CD4-positive, alpha-beta T cell (primary cell): ENCODE data around the gene YJEFN3. TPM values are rescaled to one million over a fixed set of nuclear protein-coding genes. Genes with fewer than 3 reads are reported as not detected.

Experiments
- ATAC-seq: fragments of 200-7000 bp; cut with Tn5 transposase; one replicate; pipeline ENCODE4 v1.10.0; 2022; ENCODE audit warnings: mild to moderate bottlenecking; ENCODE audit not compliant: poor library complexity
- CTCF ChIA-PET: fragments of 350-600 bp; sonication (Branson Sonifier 250); formaldehyde crosslinking; loops from one replicate; lab custom pipeline; 2021; ENCODE audit warnings: antibody characterized with exemption, inconsistent platforms; lab: Charles Lee
- POLR2A ChIA-PET: fragments of 350-600 bp; sonication (Branson Sonifier 250); formaldehyde crosslinking; loops from one replicate; lab custom pipeline; 2021; ENCODE audit warnings: antibody characterized with exemption, inconsistent platforms; lab: Charles Lee
- DNase-seq, 14 experiments: peaks; one replicate each; pipeline ENCODE4 v3.0.0-alpha.2; 2013 to 2020; ENCODE audit warnings: mixed read lengths in 2 of 14
- H3K27ac ChIP-seq, 2 donors: one replicate each; pipeline versions ENCODE4 v1.5.1 to v1.7.0; 2013; ENCODE audit warnings: low read length in 2 of 2, low read depth in 1 of 2, mild to moderate bottlenecking in 1 of 2
- H3K27me3 ChIP-seq, 2 experiments: 1 replicate in 1 of 2; 2 replicates in 1 of 2; pipeline versions ENCODE4 v1.6.1 to v1.7.0; 2013; ENCODE audit warnings: low read length in 2 of 2, control low read depth in 1 of 2, mild to moderate bottlenecking in 1 of 2, moderate library complexity in 1 of 2; ENCODE audit not compliant: insufficient read depth in 2 of 2, control insufficient read depth in 1 of 2
- H3K36me3 ChIP-seq: one replicate; pipeline ENCODE4 v1.6.1; 2013; ENCODE audit warnings: low read length, control low read depth; ENCODE audit not compliant: insufficient read depth
- H3K4me1 ChIP-seq: one replicate; pipeline ENCODE4 v1.6.1; 2013; ENCODE audit warnings: low read length, control low read depth; ENCODE audit not compliant: insufficient read depth
- H3K4me3 ChIP-seq: one replicate; pipeline ENCODE4 v1.5.1; 2013; ENCODE audit warnings: mild to moderate bottlenecking, low read length, moderate library complexity
- H3K9me3 ChIP-seq, 2 experiments: 1 replicate in 1 of 2; 2 replicates in 1 of 2; pipeline versions ENCODE4 v1.6.1 to v1.7.0; 2013; ENCODE audit warnings: low read length in 2 of 2, mild to moderate bottlenecking in 2 of 2, control low read depth in 1 of 2, moderate library complexity in 1 of 2; ENCODE audit not compliant: control insufficient read depth in 1 of 2, insufficient read depth in 1 of 2
- H3K27ac Mint-ChIP-seq: one replicate; pipeline ENCODE4 v1.8.0; 2020; ENCODE audit warnings: mixed read lengths
- H3K27me3 Mint-ChIP-seq: one replicate; pipeline ENCODE4 v1.8.0; 2021; ENCODE audit warnings: mixed read lengths
- H3K36me3 Mint-ChIP-seq: one replicate; pipeline ENCODE4 v1.8.0; 2021; ENCODE audit warnings: low read depth, mixed read lengths
- H3K4me1 Mint-ChIP-seq: one replicate; pipeline ENCODE4 v1.8.0; 2021; ENCODE audit warnings: low read depth, mixed read lengths
- H3K4me3 Mint-ChIP-seq: one replicate; pipeline ENCODE4 v1.8.0; 2020; ENCODE audit warnings: mild to moderate bottlenecking, mixed read lengths
- H3K9me3 Mint-ChIP-seq: one replicate; pipeline ENCODE4 v1.8.0; 2020; ENCODE audit warnings: mixed read lengths
- CTCF ChIP-seq: fragments of 200-600 bp; IDR thresholded peaks from one replicate; pipeline ENCODE4 v1.8.0; 2022; ENCODE audit warnings: antibody characterized with exemption, mild to moderate bottlenecking
- intact Hi-C, 2 experiments: fragments of 100-400 bp; cut with DNase I in 1 of 2; cut with micrococcal nuclease in 1 of 2; formaldehyde crosslinking; loops; one replicate each; pipeline versions ENCODE4 v1.15.1 to v1.9.0; 2023 to 2025; cut with DNase I, micrococcal nuclease
- total RNA-seq, 174 experiments: library from RNA in 2 of 174; stranded (reverse) in 2 of 174; gene quantifications; one replicate each; pipeline ENCODE4 v1.2.3 and lab custom pipeline; 2021 to 2026

Gene YJEFN3
- total RNA-seq, 2 experiments from 2014 or later: 3.7 to 4.4 TPM

GRCh38 chr19:19514215-19514657 is 14.5 kb upstream of the YJEFN3 start:
- H3K27me3 Mint-ChIP-seq: no peaks in the 10 kb centered on the region
- CTCF ChIA-PET: no interaction called here
- DNase-seq (peak in 1 of 14 experiments; percentile 34), ATAC-seq (no peak)
- Histone ChIP-seq H3K4me1 (peaks cover 41% of the 10 kb centered on the region), H3K4me3 (no peak overlapping the region), H3K36me3 (peaks cover 6% of the 10 kb centered on the region), H3K27me3 (no peaks in the 10 kb centered on the region), H3K9me3 (peaks cover 0 to 11% of the 10 kb centered on the region in 2 experiments), H3K27ac (no peak overlapping the region)
- H3K36me3 Mint-ChIP-seq: peaks cover 10% of the 10 kb centered on the region
- POLR2A ChIA-PET: interaction anchor here (1.0 to 2.6 kb wide), 2 partner anchors 109 to 387 kb away, joined by 3 to 14 read pairs; partner anchors contain the start of genes GATAD2A and ZNF93
- no peaks in the 10 kb centered on the region for H3K9me3 Mint-ChIP-seq
- H3K27ac Mint-ChIP-seq: no peak overlapping the region
- no peak for TF ChIP-seq CTCF
- peak overlapping the region; percentile 66 for H3K4me3 Mint-ChIP-seq
- intact Hi-C loops: no loop called here
- peaks cover 25% of the 10 kb centered on the region for H3K4me1 Mint-ChIP-seq

GRCh38 chr19:19514881-19515641 is 13.7 kb upstream of the YJEFN3 start, which contains the start of gene TSSK6:
Gene TSSK6, minus strand, starts transcription at chr19:19515548. Its CDS starts 121 bp downstream, at chr19:19515427.
- ChIA-PET CTCF (interaction anchor here (1.5 kb wide), 2 partner anchors 17 to 129 kb away, joined by 5 read pairs; partner anchors contain the start of gene GMIP), POLR2A (interaction anchor here (0.7 to 2.6 kb wide), 19 partner anchors 8 to 563 kb away, joined by 3 to 14 read pairs (median 4); partner anchors contain the start of genes ATP13A1, GATAD2A, GMIP and ZNF101)
- DNase-seq (no peak), ATAC-seq (no peak)
- TF ChIP-seq CTCF: no peak
- Histone ChIP-seq H3K4me1 (peaks cover 44% of the 10 kb centered on the region), H3K9me3 (peaks cover 0 to 11% of the 10 kb centered on the region in 2 experiments), H3K4me3 (peak within 1 kb of the TSS; percentile 77), H3K27me3 (no peaks in the 10 kb centered on the region), H3K27ac (peak within 1 kb of the TSS; percentile 76 to 87), H3K36me3 (peaks cover 13% of the 10 kb centered on the region)
- Mint-ChIP-seq H3K27ac (peak within 1 kb of the TSS; percentile 86), H3K36me3 (peaks cover 19% of the 10 kb centered on the region), H3K4me1 (peaks cover 27% of the 10 kb centered on the region), H3K4me3 (peak within 1 kb of the TSS; percentile 94), H3K9me3 (no peaks in the 10 kb centered on the region), H3K27me3 (no peaks in the 10 kb centered on the region)
- intact Hi-C loops: loop anchor here in 1 of 2 experiments (5.0 kb wide), 2 partner anchors 262 to 1992 kb away; partner anchors contain the start of gene ZNF429

- peak within 1 kb of the TSS; percentile 94 for H3K4me3 Mint-ChIP-seq
- DNase-seq (peak; percentile 84 to 97 (median 92)), ATAC-seq (peak; percentile 87)
- peak within 1 kb of the TSS; percentile 76 to 87 for H3K27ac ChIP-seq
- peaks cover 46% of the 10 kb centered on the region for H3K4me1 ChIP-seq
- no peaks in the 10 kb centered on the region for H3K27me3 Mint-ChIP-seq
- ChIA-PET CTCF (interaction anchor here (1.1 to 1.5 kb wide), 3 partner anchors 16 to 128 kb away, joined by 4 to 5 read pairs (median 5); partner anchors contain the start of gene GMIP), POLR2A (interaction anchor here (0.7 to 2.6 kb wide), 20 partner anchors 9 to 562 kb away, joined by 3 to 14 read pairs (median 4); partner anchors contain the start of genes ATP13A1, GATAD2A, GMIP and ZNF101)
- no peaks in the 10 kb centered on the region for H3K27me3 ChIP-seq
- peak within 1 kb of the TSS; percentile 86 for H3K27ac Mint-ChIP-seq
- TF ChIP-seq CTCF: no peak
- intact Hi-C loops: loop anchor here (1.0 to 5.0 kb wide), 3 partner anchors 127 to 1991 kb away; partner anchors contain the start of genes GMIP (in 1 of the 2) and ZNF429 (in 1 of the 2)
- peaks cover 27% of the 10 kb centered on the region for H3K36me3 Mint-ChIP-seq
- H3K4me3 ChIP-seq: peak within 1 kb of the TSS; percentile 77
- H3K9me3 ChIP-seq: peaks cover 0 to 11% of the 10 kb centered on the region in 2 experiments
- H3K4me1 Mint-ChIP-seq: peaks cover 32% of the 10 kb centered on the region
- peaks cover 20% of the 10 kb centered on the region for H3K36me3 ChIP-seq
- H3K9me3 Mint-ChIP-seq: no peaks in the 10 kb centered on the region
These were observed 12.8 kb upstream of the YJEFN3 start, which contains the start of gene NDUFA13 for GRCh38 chr19:19515642-19516519. Gene NDUFA13, plus strand, starts transcription at chr19:19516225. Its CDS starts 14 bp downstream, at chr19:19516239.
